Trophoblast cell (in vitro differentiated cells and primary cell): ENCODE data around the gene CADM2.
A peak's percentile ranks its signal among the peaks of the same experiment; 100 is the strongest.

Source experiments
- DNase-seq, 2 donors: peaks; one replicate each; pipeline ENCODE4 v3.0.0-alpha.2; 2016
- H2AFZ ChIP-seq: 2 replicates; pipeline ENCODE4 v1.6.1; 2013; ENCODE audit warnings: low read length, moderate library complexity, mild to moderate bottlenecking; ENCODE audit not compliant: insufficient read depth, poor library complexity
- H2AK5ac ChIP-seq: 2 replicates; pipeline ENCODE4 v1.6.1; 2013; ENCODE audit warnings: mild to moderate bottlenecking, low read length
- H2BK120ac ChIP-seq: 2 replicates; pipeline ENCODE4 v1.6.1; 2013; ENCODE audit warnings: low read length, mild to moderate bottlenecking, moderate library complexity; ENCODE audit not compliant: insufficient read depth, poor library complexity
- H2BK12ac ChIP-seq: 2 replicates; pipeline ENCODE4 v1.6.1; 2013; ENCODE audit warnings: mild to moderate bottlenecking, low read length, moderate library complexity
- H2BK5ac ChIP-seq: 2 replicates; pipeline ENCODE4 v1.6.1; 2013; ENCODE audit warnings: low read length, low read depth, moderate library complexity, mild to moderate bottlenecking; ENCODE audit not compliant: poor library complexity
- H3K14ac ChIP-seq: 2 replicates; pipeline ENCODE4 v1.6.1; 2013; ENCODE audit warnings: mild to moderate bottlenecking, low read length
- H3K18ac ChIP-seq: 2 replicates; pipeline ENCODE4 v1.6.1; 2013; ENCODE audit warnings: mild to moderate bottlenecking, low read length
- H3K23ac ChIP-seq: 2 replicates; pipeline ENCODE4 v1.6.1; 2013; ENCODE audit warnings: low read length
- H3K27ac ChIP-seq: 2 replicates; pipeline ENCODE4 v1.5.1; 2013; ENCODE audit warnings: low read depth, mild to moderate bottlenecking, inconsistent platforms, low read length, moderate library complexity
- H3K27me3 ChIP-seq: 2 replicates; pipeline ENCODE4 v1.6.1; 2013; ENCODE audit warnings: inconsistent platforms, mild to moderate bottlenecking, low read length, moderate library complexity; ENCODE audit not compliant: insufficient read depth
- H3K36me3 ChIP-seq, 2 experiments: 1 replicate in 1 of 2; 2 replicates in 1 of 2; pipeline ENCODE4 v1.6.1; 2013; ENCODE audit warnings: low read length in 2 of 2, mild to moderate bottlenecking in 2 of 2, moderate library complexity in 1 of 2; ENCODE audit not compliant: insufficient read depth in 2 of 2, control insufficient read depth in 1 of 2
- H3K4ac ChIP-seq: 2 replicates; pipeline ENCODE4 v1.6.1; 2013; ENCODE audit warnings: low read depth, mild to moderate bottlenecking, low read length, moderate library complexity
- H3K4me1 ChIP-seq, 2 experiments: 1 replicate in 1 of 2; 2 replicates in 1 of 2; pipeline ENCODE4 v1.6.1; 2013; ENCODE audit warnings: low read length in 2 of 2, mild to moderate bottlenecking in 2 of 2, moderate library complexity in 1 of 2; ENCODE audit not compliant: insufficient read depth in 2 of 2, control insufficient read depth in 1 of 2
- H3K4me2 ChIP-seq: 2 replicates; pipeline ENCODE4 v1.6.1; 2013; ENCODE audit warnings: inconsistent platforms, mild to moderate bottlenecking, low read length, moderate library complexity
- H3K4me3 ChIP-seq: 2 replicates; pipeline ENCODE4 v1.5.1; 2013; ENCODE audit warnings: mild to moderate bottlenecking, low read depth, low read length, inconsistent platforms
- H3K79me1 ChIP-seq: one replicate; pipeline ENCODE4 v1.6.1; 2013; ENCODE audit warnings: low read length
- H3K79me2 ChIP-seq: 2 replicates; pipeline ENCODE4 v1.6.1; 2013; ENCODE audit warnings: low read length, mild to moderate bottlenecking; ENCODE audit not compliant: control insufficient read depth, insufficient read depth, poor library complexity
- H3K9ac ChIP-seq: 2 replicates; pipeline ENCODE4 v1.6.1; 2013; ENCODE audit warnings: mild to moderate bottlenecking, low read length
- H3K9me3 ChIP-seq: 2 replicates; pipeline ENCODE4 v1.6.1; 2013; ENCODE audit warnings: low read depth, mild to moderate bottlenecking, control low read depth, inconsistent platforms, low read length; ENCODE audit not compliant: insufficient read depth
- H4K12ac ChIP-seq: 2 replicates; pipeline ENCODE4 v1.6.1; 2013; ENCODE audit warnings: low read depth, mild to moderate bottlenecking, low read length, moderate library complexity
- H4K8ac ChIP-seq: 2 replicates; pipeline ENCODE4 v1.6.1; 2013; ENCODE audit warnings: low read depth, mild to moderate bottlenecking, low read length, moderate library complexity
- H4K91ac ChIP-seq: one replicate; pipeline ENCODE4 v1.6.1; 2013; ENCODE audit warnings: low read depth, mild to moderate bottlenecking, low read length, moderate library complexity
- WGBS: extraction: QIAGEN DNeasy Blood & Tissue Kit; methylation state at CpG from one replicate; pipeline ENCODE4 v1.1.7; 2013; ENCODE audit warnings: missing lambda C conversion rate; ENCODE audit not compliant: insufficient read length, insufficient coverage; ENCODE audit errors: extremely low coverage; 5-methylcytosine and 5-hydroxymethylcytosine counted together

CADM2 gene

DNA sequence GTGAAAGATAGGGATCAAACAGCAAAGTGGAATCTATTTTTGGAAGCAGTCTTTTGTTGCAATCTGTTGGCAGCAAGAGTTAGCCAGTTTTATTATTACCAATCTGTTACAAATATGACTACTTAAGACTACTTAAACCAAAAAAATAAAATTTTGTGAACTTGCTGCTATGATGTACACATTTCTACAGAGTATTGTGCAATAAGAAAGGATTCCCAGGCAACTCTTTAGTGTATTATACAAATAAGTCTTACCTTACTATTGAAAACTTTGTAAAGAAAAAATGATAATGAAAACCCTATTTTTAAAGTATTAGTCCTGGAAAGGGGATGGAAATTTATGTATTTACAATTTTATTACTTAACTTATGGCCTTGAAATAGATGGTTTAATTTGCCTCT, 44.7 kb downstream of the CADM2 start:
- Histone ChIP-seq H3K14ac (no peak overlapping the region), H2AFZ (no peak overlapping the region), H3K4me1 (no peaks in the 10 kb centered on the region), H3K36me3 (no peaks in the 10 kb centered on the region), H4K8ac (no peak overlapping the region), H4K12ac (no peak overlapping the region), H4K91ac (no peak overlapping the region), H3K4me2 (no peak overlapping the region), H3K4ac (no peak overlapping the region), H3K18ac (no peak overlapping the region), H3K23ac (no peak overlapping the region), H3K4me3 (no peak overlapping the region), H3K27me3 (no peaks in the 10 kb centered on the region), H3K9me3 (no peaks in the 10 kb centered on the region), H2BK5ac (no peak overlapping the region), H2AK5ac (no peak overlapping the region), H2BK12ac (no peak overlapping the region), H3K79me2 (no peaks in the 10 kb centered on the region), H3K79me1 (no peaks in the 10 kb centered on the region), H2BK120ac (no peak overlapping the region), H3K9ac (no peak overlapping the region), H3K27ac (no peak overlapping the region)
- no peak for DNase-seq

DNA sequence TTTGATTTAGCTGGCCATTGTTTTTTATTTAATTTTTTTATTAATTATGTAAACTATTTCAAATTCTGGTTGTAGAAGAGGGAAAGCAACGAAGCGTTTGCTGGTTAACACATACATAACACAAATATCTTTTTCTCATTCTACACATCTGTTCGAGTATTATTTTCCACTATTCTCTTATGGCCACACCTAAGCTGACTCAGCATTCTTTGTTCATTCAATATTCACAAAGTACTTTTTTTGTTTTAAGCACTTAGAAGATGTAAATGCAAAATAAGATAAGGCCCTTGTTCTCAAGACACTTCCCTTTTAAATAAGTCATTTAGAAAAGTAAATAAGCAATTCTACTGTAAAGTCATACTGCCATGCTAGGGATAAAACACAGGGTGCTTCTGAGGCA, 45.4 kb downstream of the CADM2 start:
- Histone ChIP-seq H3K18ac (no peak overlapping the region), H3K4me1 (no peaks in the 10 kb centered on the region), H3K4me3 (no peak overlapping the region), H3K27ac (no peak overlapping the region), H2BK5ac (no peak overlapping the region), H3K79me2 (no peaks in the 10 kb centered on the region), H2BK120ac (no peak overlapping the region), H3K36me3 (no peaks in the 10 kb centered on the region), H3K9me3 (no peaks in the 10 kb centered on the region), H3K4me2 (no peak overlapping the region), H4K91ac (no peak overlapping the region), H3K9ac (no peak overlapping the region), H2BK12ac (no peak overlapping the region), H3K14ac (no peak overlapping the region), H2AFZ (no peak overlapping the region), H3K27me3 (no peaks in the 10 kb centered on the region), H3K4ac (no peak overlapping the region), H4K12ac (no peak overlapping the region), H2AK5ac (no peak overlapping the region), H4K8ac (no peak overlapping the region), H3K79me1 (no peaks in the 10 kb centered on the region), H3K23ac (no peak overlapping the region)
- no CpG with 5 or more reads among the region's 3 CpGs for WGBS
- DNase-seq, result no peak

DNA sequence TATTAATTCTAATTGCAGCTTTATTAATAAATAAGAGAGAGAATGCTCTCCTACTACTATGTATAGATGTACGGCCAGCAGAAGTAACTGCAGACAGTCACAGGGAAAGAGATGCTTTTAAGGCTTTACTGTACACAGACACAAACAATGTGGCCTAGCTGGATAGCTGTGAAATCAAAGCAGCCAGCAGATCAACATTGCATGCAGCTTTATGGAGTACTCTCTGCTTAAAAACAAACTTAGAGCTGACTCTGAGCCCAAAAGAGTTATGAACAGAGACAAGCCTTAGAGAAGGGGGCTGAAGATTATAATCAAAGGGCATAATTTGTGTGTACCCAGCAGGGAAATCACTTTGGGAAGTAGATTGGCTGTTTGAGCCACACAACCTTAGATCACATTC, 47.2 kb downstream of the CADM2 start:
- H2AK5ac ChIP-seq, result no peak overlapping the region

DNA sequence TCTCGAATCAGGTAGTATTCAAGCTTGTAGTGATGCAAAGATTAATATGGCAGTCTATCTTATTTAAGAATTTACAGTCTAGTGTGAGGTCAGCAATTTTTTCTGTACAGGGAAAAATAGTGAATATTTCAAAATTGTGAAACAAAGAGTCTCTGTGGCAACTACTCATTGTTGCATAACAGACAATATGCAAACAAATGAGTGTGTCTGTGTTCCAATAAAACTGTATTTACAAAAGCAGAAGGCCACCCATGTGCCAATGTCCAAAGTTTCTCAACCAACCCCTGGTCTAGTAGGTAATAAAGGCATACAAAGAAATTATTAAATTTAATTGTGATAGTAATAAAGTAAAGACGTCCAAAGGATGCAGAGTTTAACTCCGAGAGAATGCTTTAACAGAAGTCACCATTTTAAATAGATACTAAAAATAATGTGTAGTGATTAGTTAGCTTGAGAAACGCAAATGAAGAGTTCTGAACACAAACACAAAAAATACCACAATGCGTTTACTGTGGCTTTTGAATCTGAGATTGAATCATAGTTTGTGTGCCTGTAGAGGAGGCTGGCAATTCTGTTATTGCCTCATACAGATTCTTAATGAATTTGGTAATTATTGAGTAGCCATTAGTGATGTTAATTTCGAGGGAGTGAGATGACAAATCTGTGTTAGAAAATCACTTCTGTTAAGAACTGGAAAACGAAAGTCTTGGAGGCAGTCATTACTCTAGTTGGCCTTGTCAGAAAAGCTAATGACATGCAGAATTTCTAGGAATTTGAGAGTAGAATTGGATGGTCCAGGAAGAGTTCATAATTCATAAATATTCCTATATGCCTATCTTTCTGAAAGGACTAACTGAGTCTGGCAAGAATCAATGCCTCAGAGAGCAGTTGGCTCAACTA, 48.7 kb downstream of the CADM2 start:
- Histone ChIP-seq H3K36me3 (no peaks in the 10 kb centered on the region), H3K4me1 (no peaks in the 10 kb centered on the region), H2BK5ac (no peak overlapping the region), H4K8ac (no peak overlapping the region), H3K27ac (no peak overlapping the region), H2BK120ac (no peak overlapping the region), H3K18ac (no peak overlapping the region), H3K9ac (no peak overlapping the region), H3K4ac (no peak overlapping the region), H3K79me1 (no peaks in the 10 kb centered on the region), H3K9me3 (no peaks in the 10 kb centered on the region), H3K4me3 (no peak overlapping the region), H3K27me3 (no peaks in the 10 kb centered on the region), H2BK12ac (no peak overlapping the region), H3K79me2 (no peaks in the 10 kb centered on the region), H2AK5ac (no peak overlapping the region), H2AFZ (no peak overlapping the region), H3K23ac (no peak overlapping the region), H3K14ac (no peak overlapping the region), H4K91ac (no peak overlapping the region), H3K4me2 (no peak overlapping the region), H4K12ac (no peak overlapping the region)
- DNase-seq, result peak in 1 of 2 donors; percentile 25
- WGBS, result no CpG with 5 or more reads among the region's 7 CpGs

More for the DNA sequence above, 47.2 kb downstream of the CADM2 start:
- Histone ChIP-seq H4K91ac (no peak overlapping the region), H3K27me3 (no peaks in the 10 kb centered on the region), H3K4ac (no peak overlapping the region), H4K8ac (no peak overlapping the region), H3K27ac (no peak overlapping the region), H2BK120ac (no peak overlapping the region), H3K23ac (no peak overlapping the region), H2BK12ac (no peak overlapping the region), H3K4me1 (no peaks in the 10 kb centered on the region), H3K14ac (no peak overlapping the region), H3K4me2 (no peak overlapping the region), H2BK5ac (no peak overlapping the region), H3K9me3 (no peaks in the 10 kb centered on the region), H3K79me2 (no peaks in the 10 kb centered on the region), H2AFZ (no peak overlapping the region), H4K12ac (no peak overlapping the region), H3K9ac (no peak overlapping the region), H3K18ac (no peak overlapping the region), H3K36me3 (no peaks in the 10 kb centered on the region), H3K4me3 (no peak overlapping the region), H3K79me1 (no peaks in the 10 kb centered on the region)
- peak in 1 of 2 donors; percentile 5 for DNase-seq
- WGBS, result no CpG with 5 or more reads among the region's 1 CpG
